Measurements from ENCODE around the gene MARCO.
"Not testable (repeated sequence)": the region's sequence is repeated elsewhere in the genome, so short reads cannot be mapped to it uniquely, and the experiment has no call there.

Gene MARCO

GRCh38 chr2:119029297-119029696 is 87.3 kb downstream of the MARCO start:
- DNase-seq (ENCODE audit: low read depth, low spot score): no peak
- Histone ChIP-seq H3K9me3 (ENCODE audit: control insufficient read depth, insufficient read depth, low read length) (no peaks in the 10 kb centered on the region), H3K4me3 (ENCODE audit: low read length) (no peak overlapping the region), H3K27ac (ENCODE audit: low read length) (no peak overlapping the region), H3K27me3 (ENCODE audit: control insufficient read depth, insufficient read depth, low read length) (no peaks in the 10 kb centered on the region), H3K36me3 (ENCODE audit: control insufficient read depth, insufficient read depth, low read length) (no peaks in the 10 kb centered on the region), H3K4me1 (ENCODE audit: control insufficient read depth, insufficient read depth, low read length) (0 out of 2 replicates have a peak, but pooled peaks cover 1% of the 10 kb centered on the region)
- WGBS (ENCODE audit: insufficient coverage, insufficient read length): no CpG with 5 or more reads among the region's 5 CpGs

GRCh38 chr2:119037922-119038321 is 95.9 kb downstream of the MARCO start:
- not testable (repeated sequence) for H3K9me3 ChIP-seq (ENCODE audit: control insufficient read depth, insufficient read depth, low read length); H3K27me3 ChIP-seq (ENCODE audit: control insufficient read depth, insufficient read depth, low read length); H3K4me3 ChIP-seq (ENCODE audit: low read length); DNase-seq (ENCODE audit: low read depth, low spot score); H3K4me1 ChIP-seq (ENCODE audit: control insufficient read depth, insufficient read depth, low read length); H3K36me3 ChIP-seq (ENCODE audit: control insufficient read depth, insufficient read depth, low read length); H3K27ac ChIP-seq (ENCODE audit: low read length)
- WGBS (ENCODE audit: insufficient coverage, insufficient read length): no CpG with 5 or more reads among the region's 5 CpGs

GRCh38 chr2:119040730-119041129 is 98.7 kb downstream of the MARCO start:
- Histone ChIP-seq H3K36me3 (ENCODE audit: control insufficient read depth, insufficient read depth, low read length) (no peaks in the 10 kb centered on the region), H3K27ac (ENCODE audit: low read length) (no peak overlapping the region), H3K9me3 (ENCODE audit: control insufficient read depth, insufficient read depth, low read length) (no peaks in the 10 kb centered on the region), H3K27me3 (ENCODE audit: control insufficient read depth, insufficient read depth, low read length) (no peaks in the 10 kb centered on the region), H3K4me3 (ENCODE audit: low read length) (no peak overlapping the region), H3K4me1 (ENCODE audit: control insufficient read depth, insufficient read depth, low read length) (no peaks in the 10 kb centered on the region)
- 100% methylated on average over 11 of the region's 11 CpGs for WGBS (ENCODE audit: insufficient coverage, insufficient read length)
- no peak for DNase-seq (ENCODE audit: low read depth, low spot score)

Data from iPS DF 6.9 (cell line).